Measurements from ENCODE around the gene WWC2.

DNA sequence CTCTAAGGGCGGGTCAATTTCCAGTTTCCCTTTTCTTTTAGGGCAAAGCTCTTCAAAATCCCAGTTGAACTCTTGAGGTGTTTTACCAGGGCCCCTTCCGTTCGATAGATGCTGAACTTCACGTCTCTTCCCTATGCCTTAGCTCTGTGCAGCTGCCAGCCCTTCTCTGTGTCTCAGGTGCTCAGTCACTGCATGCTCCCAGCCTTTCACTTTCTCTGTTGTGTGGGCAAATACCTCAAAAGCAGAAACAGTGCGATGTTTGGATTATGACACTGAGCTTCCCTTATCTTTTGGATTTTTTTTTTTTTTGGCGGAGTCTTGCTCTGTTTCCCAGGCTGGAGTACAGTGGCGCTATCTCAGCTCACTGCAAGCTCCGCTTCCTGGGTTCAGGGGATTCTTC is 112.5 kb downstream of the WWC2 start:
- no peak for TF ChIP-seq POLR2A (IDR thresholded peaks at IDR 0.05)
- TF ChIP-seq, protein P1, sequence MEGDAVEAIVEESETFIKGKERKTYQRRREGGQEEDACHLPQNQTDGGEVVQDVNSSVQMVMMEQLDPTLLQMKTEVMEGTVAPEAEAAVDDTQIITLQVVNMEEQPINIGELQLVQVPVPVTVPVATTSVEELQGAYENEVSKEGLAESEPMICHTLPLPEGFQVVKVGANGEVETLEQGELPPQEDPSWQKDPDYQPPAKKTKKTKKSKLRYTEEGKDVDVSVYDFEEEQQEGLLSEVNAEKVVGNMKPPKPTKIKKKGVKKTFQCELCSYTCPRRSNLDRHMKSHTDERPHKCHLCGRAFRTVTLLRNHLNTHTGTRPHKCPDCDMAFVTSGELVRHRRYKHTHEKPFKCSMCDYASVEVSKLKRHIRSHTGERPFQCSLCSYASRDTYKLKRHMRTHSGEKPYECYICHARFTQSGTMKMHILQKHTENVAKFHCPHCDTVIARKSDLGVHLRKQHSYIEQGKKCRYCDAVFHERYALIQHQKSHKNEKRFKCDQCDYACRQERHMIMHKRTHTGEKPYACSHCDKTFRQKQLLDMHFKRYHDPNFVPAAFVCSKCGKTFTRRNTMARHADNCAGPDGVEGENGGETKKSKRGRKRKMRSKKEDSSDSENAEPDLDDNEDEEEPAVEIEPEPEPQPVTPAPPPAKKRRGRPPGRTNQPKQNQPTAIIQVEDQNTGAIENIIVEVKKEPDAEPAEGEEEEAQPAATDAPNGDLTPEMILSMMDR (IDR thresholded peaks at IDR 0.05 in 8 of 11, conservative IDR thresholded peaks at IDR 0.05 in 3 of 11): no peak
